HL-60 (cell line): ENCODE data around the gene POLR1H.

Experiments used
- GABPA ChIP-seq: IDR thresholded peaks from 2 replicates; pipeline ENCODE4 v1.6.1; 2012; ENCODE audit warnings: low read depth
- POLR2AphosphoS5 ChIP-seq: IDR thresholded peaks from 2 replicates; pipeline ENCODE4 v1.6.1; 2012; ENCODE audit warnings: low read depth
- REST ChIP-seq: IDR thresholded peaks from 2 replicates; pipeline ENCODE4 v1.6.1; 2012; ENCODE audit warnings: low read depth; ENCODE audit not compliant: insufficient replicate concordance
- TF ChIP-seq, protein P1 (sequence below): IDR thresholded peaks from one replicate; pipeline ENCODE4 v1.5.1; 2011; ENCODE audit warnings: low read length, control low read depth, inconsistent platforms; ENCODE audit not compliant: insufficient read depth

- TF ChIP-seq, protein P1, sequence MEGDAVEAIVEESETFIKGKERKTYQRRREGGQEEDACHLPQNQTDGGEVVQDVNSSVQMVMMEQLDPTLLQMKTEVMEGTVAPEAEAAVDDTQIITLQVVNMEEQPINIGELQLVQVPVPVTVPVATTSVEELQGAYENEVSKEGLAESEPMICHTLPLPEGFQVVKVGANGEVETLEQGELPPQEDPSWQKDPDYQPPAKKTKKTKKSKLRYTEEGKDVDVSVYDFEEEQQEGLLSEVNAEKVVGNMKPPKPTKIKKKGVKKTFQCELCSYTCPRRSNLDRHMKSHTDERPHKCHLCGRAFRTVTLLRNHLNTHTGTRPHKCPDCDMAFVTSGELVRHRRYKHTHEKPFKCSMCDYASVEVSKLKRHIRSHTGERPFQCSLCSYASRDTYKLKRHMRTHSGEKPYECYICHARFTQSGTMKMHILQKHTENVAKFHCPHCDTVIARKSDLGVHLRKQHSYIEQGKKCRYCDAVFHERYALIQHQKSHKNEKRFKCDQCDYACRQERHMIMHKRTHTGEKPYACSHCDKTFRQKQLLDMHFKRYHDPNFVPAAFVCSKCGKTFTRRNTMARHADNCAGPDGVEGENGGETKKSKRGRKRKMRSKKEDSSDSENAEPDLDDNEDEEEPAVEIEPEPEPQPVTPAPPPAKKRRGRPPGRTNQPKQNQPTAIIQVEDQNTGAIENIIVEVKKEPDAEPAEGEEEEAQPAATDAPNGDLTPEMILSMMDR: no peak
- TF ChIP-seq REST: no peak
- no peak for TF ChIP-seq GABPA
- no peak for TF ChIP-seq POLR2AphosphoS5
Observed at GRCh38 chr6:30104661-30105060, 43.6 kb downstream of the POLR1H start.
